ENCODE measurements around the gene ARFGAP3.
A peak's percentile ranks its signal among the peaks of the same experiment; 100 is the strongest.

ARFGAP3 gene

GRCh38 chr22:42830161-42830560 lies 26.9 kb downstream of the ARFGAP3 start:
- H3K27ac ChIP-seq: no peak overlapping the region
- no peak for TF ChIP-seq ZFX (IDR thresholded peaks at IDR 0.05)
- no peak for TF ChIP-seq CTCF (conservative IDR thresholded peaks at IDR 0.05)

- no peak overlapping the region for H3K27ac ChIP-seq
- TF ChIP-seq ZFX (IDR thresholded peaks at IDR 0.05): no peak
- TF ChIP-seq CTCF (conservative IDR thresholded peaks at IDR 0.05): no peak
Measured at GRCh38 chr22:42829302-42829701, 27.8 kb downstream of the ARFGAP3 start.

GRCh38 chr22:42825796-42826195 lies 31.3 kb downstream of the ARFGAP3 start:
- TF ChIP-seq CTCF (conservative IDR thresholded peaks at IDR 0.05) (no peak), ZFX (IDR thresholded peaks at IDR 0.05) (no peak)
- H3K27ac ChIP-seq: no peak overlapping the region

GRCh38 chr22:42821386-42821785 lies 35.7 kb downstream of the ARFGAP3 start:
- H3K27ac ChIP-seq: no peak overlapping the region
- no peak for TF ChIP-seq ZFX (IDR thresholded peaks at IDR 0.05)
- TF ChIP-seq CTCF (conservative IDR thresholded peaks at IDR 0.05): no peak

- H3K27ac ChIP-seq: no peak overlapping the region
- TF ChIP-seq ZFX (IDR thresholded peaks at IDR 0.05) (no peak), CTCF (conservative IDR thresholded peaks at IDR 0.05) (peak; percentile 74)
Measured at GRCh38 chr22:42820045-42820763, 36.9 kb downstream of the ARFGAP3 start.

- peak overlapping the region; percentile 27; the same call in 1 of the 2 replicates for H3K27ac ChIP-seq
- TF ChIP-seq CTCF (conservative IDR thresholded peaks at IDR 0.05) (no peak), ZFX (IDR thresholded peaks at IDR 0.05) (no peak)
Measured at GRCh38 chr22:42819412-42820044, 37.5 kb downstream of the ARFGAP3 start.

- no peak for TF ChIP-seq ZFX (IDR thresholded peaks at IDR 0.05)
- TF ChIP-seq CTCF (conservative IDR thresholded peaks at IDR 0.05): no peak
- H3K27ac ChIP-seq: no peak overlapping the region
Measured at GRCh38 chr22:42817556-42817955, 39.5 kb downstream of the ARFGAP3 start.
